Lower leg skin (tissue), 3 donors: Measurements from ENCODE around the gene NEURL1.

Experiments used
- POLR2A ChIP-seq, 2 donors: fragments of 450-650 bp; IDR thresholded peaks; one replicate each; pipeline ENCODE4 v1.6.1; 2016 to 2017; ENCODE audit warnings: antibody characterized with exemption in 2 of 2, mild to moderate bottlenecking in 1 of 2, moderate library complexity in 1 of 2
- TF ChIP-seq, protein P1 (sequence below), 3 donors: fragments of 450-650 bp; IDR thresholded peaks; one replicate each; pipeline ENCODE4 v1.5.1; 2016; ENCODE audit warnings: antibody characterized with exemption in 3 of 3, mild to moderate bottlenecking in 3 of 3, moderate library complexity in 2 of 3

DNA sequence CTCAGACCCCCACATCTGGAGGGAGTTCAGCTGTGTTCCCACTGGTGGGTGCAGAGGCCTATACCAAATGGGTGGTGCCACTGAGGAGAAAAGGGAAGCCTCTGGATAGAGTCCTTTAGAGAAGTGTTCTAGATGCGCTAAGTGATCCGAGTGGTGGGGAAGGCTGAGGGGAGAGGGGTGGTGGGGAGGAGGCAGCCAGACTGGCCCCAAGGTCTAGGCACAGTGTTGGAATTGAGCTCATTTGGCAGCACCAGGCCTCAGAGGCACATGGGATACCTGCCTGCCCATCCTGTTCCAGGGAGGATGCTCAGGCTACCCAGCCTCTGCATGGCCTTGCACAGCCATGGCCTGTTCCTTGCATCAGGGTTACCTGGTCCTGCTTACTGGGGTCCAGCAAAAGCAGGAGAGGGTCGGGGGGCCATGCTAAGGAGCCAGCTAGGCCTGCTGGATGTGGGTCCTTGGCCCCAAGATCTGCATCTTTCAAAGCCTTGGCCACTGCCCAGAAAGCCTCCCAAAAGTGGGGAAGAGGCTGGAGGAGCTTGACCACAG, 99.6 kb downstream of the NEURL1 start:
- TF ChIP-seq, protein P1, sequence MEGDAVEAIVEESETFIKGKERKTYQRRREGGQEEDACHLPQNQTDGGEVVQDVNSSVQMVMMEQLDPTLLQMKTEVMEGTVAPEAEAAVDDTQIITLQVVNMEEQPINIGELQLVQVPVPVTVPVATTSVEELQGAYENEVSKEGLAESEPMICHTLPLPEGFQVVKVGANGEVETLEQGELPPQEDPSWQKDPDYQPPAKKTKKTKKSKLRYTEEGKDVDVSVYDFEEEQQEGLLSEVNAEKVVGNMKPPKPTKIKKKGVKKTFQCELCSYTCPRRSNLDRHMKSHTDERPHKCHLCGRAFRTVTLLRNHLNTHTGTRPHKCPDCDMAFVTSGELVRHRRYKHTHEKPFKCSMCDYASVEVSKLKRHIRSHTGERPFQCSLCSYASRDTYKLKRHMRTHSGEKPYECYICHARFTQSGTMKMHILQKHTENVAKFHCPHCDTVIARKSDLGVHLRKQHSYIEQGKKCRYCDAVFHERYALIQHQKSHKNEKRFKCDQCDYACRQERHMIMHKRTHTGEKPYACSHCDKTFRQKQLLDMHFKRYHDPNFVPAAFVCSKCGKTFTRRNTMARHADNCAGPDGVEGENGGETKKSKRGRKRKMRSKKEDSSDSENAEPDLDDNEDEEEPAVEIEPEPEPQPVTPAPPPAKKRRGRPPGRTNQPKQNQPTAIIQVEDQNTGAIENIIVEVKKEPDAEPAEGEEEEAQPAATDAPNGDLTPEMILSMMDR (IDR thresholded peaks at IDR 0.05), result no peak
- no peak for TF ChIP-seq POLR2A (IDR thresholded peaks at IDR 0.05)
